ENCODE data around the gene MYCL. TPM values are rescaled to one million over a fixed set of nuclear protein-coding genes. Genes with fewer than 3 reads are reported as not detected.

MYCL gene
- total RNA-seq, 1 experiment from 2014 or later = 18.4 TPM

DNA sequence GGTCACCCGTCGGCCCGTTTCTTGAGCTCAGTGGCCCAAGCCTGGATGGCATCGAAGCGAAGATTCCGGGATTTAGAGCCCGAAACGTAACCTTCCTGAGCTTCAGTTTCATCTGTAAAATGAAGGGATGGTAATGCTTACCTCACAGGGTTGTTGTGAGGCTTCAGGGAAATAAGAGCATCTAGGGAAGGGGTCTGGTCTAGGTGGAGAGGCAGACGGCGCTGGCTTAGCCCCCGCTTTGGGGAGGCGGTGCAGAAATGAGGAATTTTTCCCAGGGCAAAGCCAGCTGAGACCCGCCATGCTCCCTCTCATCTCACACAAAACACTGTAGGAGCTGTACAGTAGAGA, 717 bp upstream of the MYCL start:
- peaks cover 12% of the 10 kb centered on the region; the same call in 1 of the 2 replicates for H3K4me1 ChIP-seq (ENCODE audit: insufficient read depth, low read length)
- no peak overlapping the region for H3K4ac ChIP-seq (ENCODE audit: low read depth, low read length)
- no peak overlapping the region for H2AFZ ChIP-seq (ENCODE audit: low read length)
- H2BK20ac ChIP-seq (ENCODE audit: low read depth, low read length, poor library complexity, severe bottlenecking) = no peak overlapping the region
- Mint-ChIP-seq H3K36me3 (ENCODE audit: insufficient read depth in 1 of 3, low read depth in 3 of 3) (peaks cover under 1 to 5% (median 3%) of the 10 kb centered on the region in 3 experiments; a peak in 6 of 7 replicates), H3K27me3 (ENCODE audit: low read depth) (peaks cover 29% of the 10 kb centered on the region), H3K27ac (peak overlapping the region in 1 of 3 experiments; percentile 91; a peak in 2 of 7 replicates), H3K4me3 (peak overlapping the region; percentile 65 to 80), H3K4me1 (peaks cover 34 to 39% of the 10 kb centered on the region in 2 experiments), H3K9me3 (peaks cover 3 to 4% of the 10 kb centered on the region in 2 experiments)
- H3K27me3 ChIP-seq (ENCODE audit: insufficient read depth, low read length) = peaks cover 4% of the 10 kb centered on the region; the same call in 1 of the 2 replicates
- no peak overlapping the region for H2BK120ac ChIP-seq (ENCODE audit: low read depth, low read length, poor library complexity, severe bottlenecking)
- no peak overlapping the region for H3T11ph ChIP-seq (ENCODE audit: low read length)
- no peaks in the 10 kb centered on the region for H3K79me2 ChIP-seq (ENCODE audit: insufficient read depth, low read length)
- H3K9me3 ChIP-seq (ENCODE audit: control insufficient read depth, low read depth, low read length) = no peaks in the 10 kb centered on the region
- no peaks in the 10 kb centered on the region for H3K79me1 ChIP-seq (ENCODE audit: insufficient read depth, low read depth, low read length, poor library complexity, severe bottlenecking)
- H2BK12ac ChIP-seq (ENCODE audit: insufficient read length, low read depth, low read length) = no peak overlapping the region
- TF ChIP-seq, protein P1, sequence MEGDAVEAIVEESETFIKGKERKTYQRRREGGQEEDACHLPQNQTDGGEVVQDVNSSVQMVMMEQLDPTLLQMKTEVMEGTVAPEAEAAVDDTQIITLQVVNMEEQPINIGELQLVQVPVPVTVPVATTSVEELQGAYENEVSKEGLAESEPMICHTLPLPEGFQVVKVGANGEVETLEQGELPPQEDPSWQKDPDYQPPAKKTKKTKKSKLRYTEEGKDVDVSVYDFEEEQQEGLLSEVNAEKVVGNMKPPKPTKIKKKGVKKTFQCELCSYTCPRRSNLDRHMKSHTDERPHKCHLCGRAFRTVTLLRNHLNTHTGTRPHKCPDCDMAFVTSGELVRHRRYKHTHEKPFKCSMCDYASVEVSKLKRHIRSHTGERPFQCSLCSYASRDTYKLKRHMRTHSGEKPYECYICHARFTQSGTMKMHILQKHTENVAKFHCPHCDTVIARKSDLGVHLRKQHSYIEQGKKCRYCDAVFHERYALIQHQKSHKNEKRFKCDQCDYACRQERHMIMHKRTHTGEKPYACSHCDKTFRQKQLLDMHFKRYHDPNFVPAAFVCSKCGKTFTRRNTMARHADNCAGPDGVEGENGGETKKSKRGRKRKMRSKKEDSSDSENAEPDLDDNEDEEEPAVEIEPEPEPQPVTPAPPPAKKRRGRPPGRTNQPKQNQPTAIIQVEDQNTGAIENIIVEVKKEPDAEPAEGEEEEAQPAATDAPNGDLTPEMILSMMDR (conservative IDR thresholded peaks at IDR 0.05) = no peak
- H4K20me1 ChIP-seq (ENCODE audit: control insufficient read depth, insufficient read depth, insufficient read length) = no peaks in the 10 kb centered on the region
- no peak overlapping the region for H2AK5ac ChIP-seq (ENCODE audit: insufficient read length, low read length)
- H3K9ac ChIP-seq (ENCODE audit: extremely low read depth, insufficient read length, low read length) = peak overlapping the region; percentile 5
- no peak overlapping the region for H3K27ac ChIP-seq (ENCODE audit: insufficient read length, low read depth, low read length)
- no peak overlapping the region for H4K8ac ChIP-seq (replicated peaks; ENCODE audit: insufficient read length, low read depth, low read length)
- no peak overlapping the region for H4K5ac ChIP-seq (ENCODE audit: insufficient read length, low read depth, low read length)
- H2BK15ac ChIP-seq (ENCODE audit: low read depth, low read length) = no peak overlapping the region
- H3K14ac ChIP-seq (ENCODE audit: insufficient read depth, low read length) = no peak overlapping the region
- no peak overlapping the region for H3K56ac ChIP-seq (ENCODE audit: insufficient read length, low read depth, low read length)
- H3K23ac ChIP-seq (ENCODE audit: insufficient read length, low read depth, low read length) = no peak overlapping the region
- H3K23me2 ChIP-seq (ENCODE audit: insufficient read length, low read depth, low read length, poor library complexity, severe bottlenecking) = peaks cover 19% of the 10 kb centered on the region
- DNase-seq = no peak
- H4K91ac ChIP-seq (ENCODE audit: insufficient read length, low read depth, low read length) = no peak overlapping the region
- H3K4me2 ChIP-seq (ENCODE audit: insufficient read depth, insufficient read length, low read length) = peak overlapping the region; percentile 46
- no peak overlapping the region for H3K18ac ChIP-seq (ENCODE audit: insufficient read length, low read depth, low read length)
- no peak overlapping the region for H2BK5ac ChIP-seq (ENCODE audit: insufficient read length, low read length)
- WGBS (ENCODE audit: extremely low coverage, insufficient read length, low lambda C conversion rate) = no CpG with 5 or more reads among the region's 13 CpGs
